SK-N-SH (cell line): Measurements from ENCODE around the gene RAB12. TPM values are rescaled to one million over a fixed set of nuclear protein-coding genes. Genes with fewer than 3 reads are reported as not detected.

Experiments used
- CTCF ChIA-PET: fragments of 300-600, 350-600 bp; formaldehyde crosslinking; extraction: SDS; loops from one replicate; lab custom pipeline; 2021; lab: Yijun Ruan, JAX
- POLR2A ChIA-PET: fragments of 350-600 bp; sonication (Branson Sonifier 250); formaldehyde crosslinking; extraction: SDS; loops from one replicate; lab custom pipeline; 2020; ENCODE audit warnings: antibody characterized with exemption, inconsistent platforms; lab: Yijun Ruan, JAX
- DNase-seq: peaks from one replicate; pipeline ENCODE4 v3.0.0; 2012
- H2AFZ ChIP-seq: fragments of 200-600 bp; sonication (generic); 2 replicates; pipeline ENCODE4 v1.8.1; 2016; ENCODE audit warnings: antibody characterized with exemption, mild to moderate bottlenecking, low read depth
- H3F3A ChIP-seq: fragments of 200-600 bp; sonication (generic); replicated peaks from 2 replicates; pipeline ENCODE3; 2016; ENCODE audit warnings: antibody characterized with exemption, mild to moderate bottlenecking; ENCODE audit not compliant: insufficient read depth
- H3K27ac ChIP-seq, 2 experiments: fragments of 200-500 bp in 1 of 2; fragments of 200-600 bp in 1 of 2; sonication (Bioruptor generic) in 1 of 2; sonication (generic), shearing (Covaris generic) in 1 of 2; 2 replicates each; pipeline versions ENCODE4 v1.5.1 to v1.6.1; 2014 to 2016; ENCODE audit warnings: low read depth in 2 of 2, inconsistent platforms in 1 of 2, low read length in 1 of 2, mild to moderate bottlenecking in 1 of 2, mixed read lengths in 1 of 2
- H3K27me3 ChIP-seq: fragments of 200-600 bp; sonication (generic), shearing (Covaris generic); 2 replicates; pipeline ENCODE4 v1.6.1; 2016; ENCODE audit warnings: mixed run types; ENCODE audit not compliant: insufficient read depth
- H3K36me3 ChIP-seq, 2 experiments: fragments of 200-500 bp in 1 of 2; fragments of 200-600 bp in 1 of 2; sonication (Bioruptor generic) in 1 of 2; sonication (generic) in 1 of 2; replicated peaks in 1 of 2; 2 replicates each; pipeline versions ENCODE3 to v1.5.1; 2014 to 2016; ENCODE audit warnings: low read length in 1 of 2, mild to moderate bottlenecking in 1 of 2; ENCODE audit not compliant: insufficient read depth in 2 of 2, control insufficient read depth in 1 of 2
- H3K4me1 ChIP-seq, 2 experiments: fragments of 200-500 bp in 1 of 2; fragments of 200-600 bp in 1 of 2; sonication (Bioruptor generic) in 1 of 2; sonication (generic), shearing (Covaris generic) in 1 of 2; 2 replicates each; pipeline versions ENCODE4 v1.5.1 to v1.6.1; 2014 to 2016; ENCODE audit warnings: low read depth in 1 of 2, low read length in 1 of 2, mixed run types in 1 of 2; ENCODE audit not compliant: insufficient read depth in 2 of 2, control insufficient read depth in 1 of 2
- H3K4me2 ChIP-seq: fragments of 200-600 bp; sonication (generic), shearing (Covaris generic); 2 replicates; pipeline ENCODE4 v1.6.1; 2017; ENCODE audit warnings: mixed run types
- H3K4me3 ChIP-seq, 2 experiments: fragments of 200-500 bp in 1 of 2; fragments of 200-600 bp in 1 of 2; sonication (Bioruptor generic) in 1 of 2; sonication (generic), shearing (Covaris generic) in 1 of 2; 2 replicates each; pipeline versions ENCODE4 v1.5.1 to v1.8.1; 2014 to 2016; ENCODE audit warnings: low read depth in 2 of 2, inconsistent platforms in 1 of 2, low read length in 1 of 2, mild to moderate bottlenecking in 1 of 2, mixed read lengths in 1 of 2, moderate library complexity in 1 of 2
- H3K79me2 ChIP-seq: fragments of 200-600 bp; sonication (generic); 2 replicates; pipeline ENCODE4 v1.8.1; 2017; ENCODE audit warnings: mild to moderate bottlenecking; ENCODE audit not compliant: insufficient read depth
- H3K9ac ChIP-seq: fragments of 200-600 bp; sonication (generic); 2 replicates; pipeline ENCODE4 v1.6.1; 2017; ENCODE audit warnings: mixed run types
- H3K9me2 ChIP-seq: fragments of 200-600 bp; sonication (generic); 2 replicates; pipeline ENCODE4 v1.6.1; 2017; ENCODE audit warnings: mixed run types
- H3K9me3 ChIP-seq: fragments of 200-600 bp; sonication (generic); 2 replicates; pipeline ENCODE4 v1.6.1; 2017; ENCODE audit warnings: mixed run types, mild to moderate bottlenecking, moderate library complexity
- H4K20me1 ChIP-seq: fragments of 200-600 bp; sonication (generic); 2 replicates; pipeline ENCODE4 v1.6.1; 2017; ENCODE audit warnings: mild to moderate bottlenecking, mixed run types; ENCODE audit not compliant: insufficient read depth
- CHD2 ChIP-seq: fragments of 150-350 bp; IDR thresholded peaks from 2 replicates; pipeline ENCODE4 v1.6.1; 2018; ENCODE audit warnings: low read length; ENCODE audit not compliant: partially characterized antibody
- ELF1 ChIP-seq: IDR thresholded peaks from 2 replicates; pipeline ENCODE4 v1.4.0; 2012
- EP300 ChIP-seq, 2 experiments: IDR thresholded peaks; 2 replicates each; pipeline versions ENCODE4 v1.4.0 to v1.6.1; 2012; ENCODE audit warnings: borderline replicate concordance in 1 of 2, low read depth in 1 of 2, low read length in 1 of 2
- FOSL2 ChIP-seq: IDR thresholded peaks from 2 replicates; pipeline ENCODE4 v1.4.0; 2012; ENCODE audit warnings: low read depth, mild to moderate bottlenecking, moderate library complexity, borderline replicate concordance
- FOXJ3 ChIP-seq: sonication (generic); formaldehyde crosslinking; IDR thresholded peaks from 2 replicates; pipeline ENCODE4 v1.5.1; 2020; ENCODE audit warnings: mild to moderate bottlenecking, missing genetic modification reagents
- GATA2 ChIP-seq: sonication (generic); formaldehyde crosslinking; IDR thresholded peaks from 2 replicates; pipeline ENCODE4 v1.5.0; 2020; ENCODE audit warnings: mild to moderate bottlenecking, missing genetic modification reagents
- NRF1 ChIP-seq: IDR thresholded peaks from 2 replicates; pipeline ENCODE4 v1.6.1; 2012; ENCODE audit warnings: low read depth, mild to moderate bottlenecking, low read length
- RFX5 ChIP-seq: IDR thresholded peaks from 2 replicates; pipeline ENCODE4 v1.6.1; 2012; ENCODE audit warnings: mild to moderate bottlenecking, improper control_type of control experiment, low read length
- SMC3 ChIP-seq: IDR thresholded peaks from 2 replicates; pipeline ENCODE4 v1.6.1; 2012; ENCODE audit warnings: low read depth, low read length, improper control_type of control experiment
- TCF12 ChIP-seq: IDR thresholded peaks from 2 replicates; pipeline ENCODE4 v1.4.0; 2012
- YY1 ChIP-seq: IDR thresholded peaks from 2 replicates; pipeline ENCODE4 v1.4.0; 2012; ENCODE audit warnings: low read depth, mild to moderate bottlenecking
- WGBS: methylation state at CpG from one replicate; pipeline ENCODE4 v1.1.6; 2017; ENCODE audit warnings: low lambda C conversion rate; 5-methylcytosine and 5-hydroxymethylcytosine counted together
- polyA plus RNA-seq, 3 experiments: library from polyadenylated mRNA; depleted of rRNA; stranded (reverse); fragments of >200 nt; gene quantifications; 2 replicates each; pipeline ENCODE4 v1.2.3, GENCODE V29; 2012
- TF ChIP-seq, protein P1 (sequence below): fragments of 150-350 bp; IDR thresholded peaks from 2 replicates; pipeline ENCODE4 v1.6.1; 2017; ENCODE audit warnings: antibody characterized with exemption, low read length, low read depth, borderline replicate concordance
- TF ChIP-seq, protein P2 (sequence below): IDR thresholded peaks from 2 replicates; pipeline ENCODE4 v1.4.0; 2012; ENCODE audit warnings: low read depth
- TF ChIP-seq, protein P3 (sequence below): fragments of 150-350 bp; IDR thresholded peaks from 2 replicates; pipeline ENCODE4 v1.6.1; 2016; ENCODE audit warnings: mild to moderate bottlenecking, low read depth, low read length
- TF ChIP-seq, protein P4 (sequence below): IDR thresholded peaks from 2 replicates; pipeline ENCODE4 v1.6.1; 2012; ENCODE audit warnings: mild to moderate bottlenecking, low read depth, low read length, moderate library complexity
- TF ChIP-seq, protein P5 (sequence below): IDR thresholded peaks from 2 replicates; pipeline ENCODE4 v1.4.0; 2012; ENCODE audit warnings: low read depth, borderline replicate concordance

RAB12 gene
- polyA plus RNA-seq, 1 of the 3 experiments (the other 2 are of a cell fraction) = 11.0 TPM

DNA sequence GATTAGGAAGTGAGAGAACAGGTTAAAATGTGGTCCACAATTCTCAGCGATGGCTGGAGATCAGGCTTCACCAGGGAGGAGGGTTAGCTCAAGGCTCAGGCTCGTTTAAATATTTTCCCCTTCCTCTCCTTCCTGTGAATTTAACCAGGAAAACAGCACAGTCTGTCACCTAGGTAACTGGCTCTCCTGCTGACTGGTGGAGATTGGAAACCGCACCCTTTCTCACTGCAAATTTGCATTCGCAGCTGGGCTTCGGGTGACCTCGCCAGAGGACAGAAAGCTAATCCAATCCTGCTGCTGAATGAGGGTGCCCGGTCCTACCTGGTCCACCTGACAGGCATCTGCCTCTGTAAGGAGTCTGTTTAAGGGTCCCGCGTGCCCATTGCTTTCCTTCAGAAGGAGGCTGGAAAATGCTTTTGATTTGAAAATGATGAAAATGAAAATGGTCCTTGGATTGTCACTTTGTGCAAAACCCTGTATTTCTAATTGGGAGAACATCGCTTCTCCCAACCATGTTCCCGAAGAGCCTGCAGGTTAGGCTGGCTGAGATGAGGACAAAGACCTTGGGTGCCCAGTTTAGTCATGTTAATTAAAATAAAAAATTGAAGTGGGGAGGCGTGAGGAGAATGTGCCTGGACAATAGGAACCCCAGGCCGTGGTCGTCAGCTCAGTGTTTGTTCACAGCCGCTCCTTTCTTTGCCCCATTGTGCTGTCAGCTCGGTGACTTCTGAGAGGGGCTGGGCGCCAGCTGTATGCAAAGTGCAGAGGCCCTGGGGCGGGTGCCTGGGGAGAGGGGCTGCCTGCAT lies 52.7 kb downstream of the RAB12 start:
- H2AFZ ChIP-seq = peak overlapping the region; percentile 53; the same call in 1 of the 2 replicates
- H3K36me3 ChIP-seq = no peaks in the 10 kb centered on the region
- TF ChIP-seq, protein P1, sequence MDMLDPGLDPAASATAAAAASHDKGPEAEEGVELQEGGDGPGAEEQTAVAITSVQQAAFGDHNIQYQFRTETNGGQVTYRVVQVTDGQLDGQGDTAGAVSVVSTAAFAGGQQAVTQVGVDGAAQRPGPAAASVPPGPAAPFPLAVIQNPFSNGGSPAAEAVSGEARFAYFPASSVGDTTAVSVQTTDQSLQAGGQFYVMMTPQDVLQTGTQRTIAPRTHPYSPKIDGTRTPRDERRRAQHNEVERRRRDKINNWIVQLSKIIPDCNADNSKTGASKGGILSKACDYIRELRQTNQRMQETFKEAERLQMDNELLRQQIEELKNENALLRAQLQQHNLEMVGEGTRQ = no peak
- TF ChIP-seq YY1 (no peak), FOXJ3 (CRISPR knock-in tag) (no peak), NRF1 (no peak), SMC3 (no peak), ELF1 (no peak), RFX5 (no peak), TCF12 (no peak), FOSL2 (no peak), GATA2 (CRISPR knock-in tag) (no peak), CHD2 (no peak), EP300 (IDR thresholded peaks at IDR 0.05; ENCODE audit: borderline replicate concordance in 1 of 2, low read depth in 1 of 2, low read length in 1 of 2) (no peak)
- TF ChIP-seq, protein P2, sequence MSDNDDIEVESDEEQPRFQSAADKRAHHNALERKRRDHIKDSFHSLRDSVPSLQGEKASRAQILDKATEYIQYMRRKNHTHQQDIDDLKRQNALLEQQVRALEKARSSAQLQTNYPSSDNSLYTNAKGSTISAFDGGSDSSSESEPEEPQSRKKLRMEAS = no peak
- TF ChIP-seq, protein P3, sequence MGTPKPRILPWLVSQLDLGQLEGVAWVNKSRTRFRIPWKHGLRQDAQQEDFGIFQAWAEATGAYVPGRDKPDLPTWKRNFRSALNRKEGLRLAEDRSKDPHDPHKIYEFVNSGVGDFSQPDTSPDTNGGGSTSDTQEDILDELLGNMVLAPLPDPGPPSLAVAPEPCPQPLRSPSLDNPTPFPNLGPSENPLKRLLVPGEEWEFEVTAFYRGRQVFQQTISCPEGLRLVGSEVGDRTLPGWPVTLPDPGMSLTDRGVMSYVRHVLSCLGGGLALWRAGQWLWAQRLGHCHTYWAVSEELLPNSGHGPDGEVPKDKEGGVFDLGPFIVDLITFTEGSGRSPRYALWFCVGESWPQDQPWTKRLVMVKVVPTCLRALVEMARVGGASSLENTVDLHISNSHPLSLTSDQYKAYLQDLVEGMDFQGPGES = no peak
- TF ChIP-seq, protein P4, sequence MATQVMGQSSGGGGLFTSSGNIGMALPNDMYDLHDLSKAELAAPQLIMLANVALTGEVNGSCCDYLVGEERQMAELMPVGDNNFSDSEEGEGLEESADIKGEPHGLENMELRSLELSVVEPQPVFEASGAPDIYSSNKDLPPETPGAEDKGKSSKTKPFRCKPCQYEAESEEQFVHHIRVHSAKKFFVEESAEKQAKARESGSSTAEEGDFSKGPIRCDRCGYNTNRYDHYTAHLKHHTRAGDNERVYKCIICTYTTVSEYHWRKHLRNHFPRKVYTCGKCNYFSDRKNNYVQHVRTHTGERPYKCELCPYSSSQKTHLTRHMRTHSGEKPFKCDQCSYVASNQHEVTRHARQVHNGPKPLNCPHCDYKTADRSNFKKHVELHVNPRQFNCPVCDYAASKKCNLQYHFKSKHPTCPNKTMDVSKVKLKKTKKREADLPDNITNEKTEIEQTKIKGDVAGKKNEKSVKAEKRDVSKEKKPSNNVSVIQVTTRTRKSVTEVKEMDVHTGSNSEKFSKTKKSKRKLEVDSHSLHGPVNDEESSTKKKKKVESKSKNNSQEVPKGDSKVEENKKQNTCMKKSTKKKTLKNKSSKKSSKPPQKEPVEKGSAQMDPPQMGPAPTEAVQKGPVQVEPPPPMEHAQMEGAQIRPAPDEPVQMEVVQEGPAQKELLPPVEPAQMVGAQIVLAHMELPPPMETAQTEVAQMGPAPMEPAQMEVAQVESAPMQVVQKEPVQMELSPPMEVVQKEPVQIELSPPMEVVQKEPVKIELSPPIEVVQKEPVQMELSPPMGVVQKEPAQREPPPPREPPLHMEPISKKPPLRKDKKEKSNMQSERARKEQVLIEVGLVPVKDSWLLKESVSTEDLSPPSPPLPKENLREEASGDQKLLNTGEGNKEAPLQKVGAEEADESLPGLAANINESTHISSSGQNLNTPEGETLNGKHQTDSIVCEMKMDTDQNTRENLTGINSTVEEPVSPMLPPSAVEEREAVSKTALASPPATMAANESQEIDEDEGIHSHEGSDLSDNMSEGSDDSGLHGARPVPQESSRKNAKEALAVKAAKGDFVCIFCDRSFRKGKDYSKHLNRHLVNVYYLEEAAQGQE = no peak
- TF ChIP-seq, protein P5, sequence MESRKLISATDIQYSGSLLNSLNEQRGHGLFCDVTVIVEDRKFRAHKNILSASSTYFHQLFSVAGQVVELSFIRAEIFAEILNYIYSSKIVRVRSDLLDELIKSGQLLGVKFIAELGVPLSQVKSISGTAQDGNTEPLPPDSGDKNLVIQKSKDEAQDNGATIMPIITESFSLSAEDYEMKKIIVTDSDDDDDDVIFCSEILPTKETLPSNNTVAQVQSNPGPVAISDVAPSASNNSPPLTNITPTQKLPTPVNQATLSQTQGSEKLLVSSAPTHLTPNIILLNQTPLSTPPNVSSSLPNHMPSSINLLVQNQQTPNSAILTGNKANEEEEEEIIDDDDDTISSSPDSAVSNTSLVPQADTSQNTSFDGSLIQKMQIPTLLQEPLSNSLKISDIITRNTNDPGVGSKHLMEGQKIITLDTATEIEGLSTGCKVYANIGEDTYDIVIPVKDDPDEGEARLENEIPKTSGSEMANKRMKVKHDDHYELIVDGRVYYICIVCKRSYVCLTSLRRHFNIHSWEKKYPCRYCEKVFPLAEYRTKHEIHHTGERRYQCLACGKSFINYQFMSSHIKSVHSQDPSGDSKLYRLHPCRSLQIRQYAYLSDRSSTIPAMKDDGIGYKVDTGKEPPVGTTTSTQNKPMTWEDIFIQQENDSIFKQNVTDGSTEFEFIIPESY = no peak
- no peaks in the 10 kb centered on the region for H3K79me2 ChIP-seq
- H3K4me2 ChIP-seq = no peak overlapping the region
- no peaks in the 10 kb centered on the region for H3K9me2 ChIP-seq
- peaks cover 5% of the 10 kb centered on the region for H3F3A ChIP-seq
- H3K9me3 ChIP-seq = no peaks in the 10 kb centered on the region
- H3K27me3 ChIP-seq = no peaks in the 10 kb centered on the region
- ChIA-PET CTCF (interaction anchor here (1.5 to 11.7 kb wide), 3 partner anchors 28 to 325 kb away, joined by 3 to 266 read pairs (median 11); no protein-coding TSS in a partner anchor), POLR2A (no interaction called here)
- no peak overlapping the region for H3K27ac ChIP-seq
- WGBS = 77% methylated on average over 18 of the region's 18 CpGs
- peaks cover 15 to 19% of the 10 kb centered on the region in 2 experiments; a peak in 2 of 4 replicates for H3K4me1 ChIP-seq
- peak; percentile 60 for DNase-seq
- H3K4me3 ChIP-seq = no peak overlapping the region
- no peaks in the 10 kb centered on the region for H4K20me1 ChIP-seq
- H3K9ac ChIP-seq = no peak overlapping the region
